ENCODE measurements around the gene CBY3. TPM values are rescaled to one million over a fixed set of nuclear protein-coding genes. Genes with fewer than 3 reads are reported as not detected.
"Not testable (repeated sequence)": the region's sequence is repeated elsewhere in the genome, so short reads cannot be mapped to it uniquely, and the experiment has no call there.

The CBY3 gene
- total RNA-seq, 1 experiment from 2014 or later: not detected

- DNase-seq (ENCODE audit: low read depth, low spot score): no peak
- in situ Hi-C loops (cut with HindIII; ENCODE audit: low pct_unique_long_range_greater_than_20kb, low sequenced_read_pairs): no loop called here
Measured at GRCh38 chr5:179680014-179680779, 637 bp downstream of the CBY3 start.

GRCh38 chr5:179679014-179679674, 1.7 kb downstream of the CBY3 start:
- in situ Hi-C loops (cut with HindIII; ENCODE audit: low pct_unique_long_range_greater_than_20kb, low sequenced_read_pairs): no loop called here
- DNase-seq (ENCODE audit: low read depth, low spot score): no peak

GRCh38 chr5:179678223-179679013, 2.4 kb downstream of the CBY3 start:
- peak; percentile 92 for DNase-seq (ENCODE audit: low read depth, low spot score)
- in situ Hi-C loops (cut with HindIII; ENCODE audit: low pct_unique_long_range_greater_than_20kb, low sequenced_read_pairs): no loop called here

GRCh38 chr5:179668391-179668790, 12.4 kb downstream of the CBY3 start:
- in situ Hi-C loops (cut with HindIII; ENCODE audit: low pct_unique_long_range_greater_than_20kb, low sequenced_read_pairs): no loop called here
- peak; percentile 77 for DNase-seq (ENCODE audit: low read depth, low spot score)

- in situ Hi-C loops (cut with HindIII; ENCODE audit: low pct_unique_long_range_greater_than_20kb, low sequenced_read_pairs): not testable (repeated sequence)
Measured at GRCh38 chr5:179661647-179662046, 19.2 kb downstream of the CBY3 start.

GRCh38 chr5:179658179-179658856, 22.5 kb downstream of the CBY3 start:
- DNase-seq (ENCODE audit: low read depth, low spot score); in situ Hi-C loops (cut with HindIII; ENCODE audit: low pct_unique_long_range_greater_than_20kb, low sequenced_read_pairs): not testable (repeated sequence)

More at GRCh38 chr5:179661647-179662046, 19.2 kb downstream of the CBY3 start:
- not testable (repeated sequence) for DNase-seq (ENCODE audit: low read depth, low spot score)

- in situ Hi-C loops (cut with HindIII; ENCODE audit: low pct_unique_long_range_greater_than_20kb, low sequenced_read_pairs); DNase-seq (ENCODE audit: low read depth, low spot score): not testable (repeated sequence)
Measured at GRCh38 chr5:179657302-179658178, 23.3 kb downstream of the CBY3 start.

GRCh38 chr5:179653135-179653534, 27.7 kb downstream of the CBY3 start:
- DNase-seq (ENCODE audit: low read depth, low spot score); in situ Hi-C loops (cut with HindIII; ENCODE audit: low pct_unique_long_range_greater_than_20kb, low sequenced_read_pairs): not testable (repeated sequence)

GRCh38 chr5:179650245-179650644, 30.6 kb downstream of the CBY3 start:
- in situ Hi-C loops (cut with HindIII; ENCODE audit: low pct_unique_long_range_greater_than_20kb, low sequenced_read_pairs); DNase-seq (ENCODE audit: low read depth, low spot score): not testable (repeated sequence)

GRCh38 chr5:179649166-179649703, 31.6 kb downstream of the CBY3 start:
- in situ Hi-C loops (cut with HindIII; ENCODE audit: low pct_unique_long_range_greater_than_20kb, low sequenced_read_pairs): not testable (repeated sequence)

GRCh38 chr5:179648410-179648809, 32.4 kb downstream of the CBY3 start:
- no peak for DNase-seq (ENCODE audit: low read depth, low spot score)
- in situ Hi-C loops (cut with HindIII; ENCODE audit: low pct_unique_long_range_greater_than_20kb, low sequenced_read_pairs): no loop called here

More at GRCh38 chr5:179649166-179649703, 31.6 kb downstream of the CBY3 start:
- DNase-seq (ENCODE audit: low read depth, low spot score): not testable (repeated sequence)

GRCh38 chr5:179644766-179645165, 36.1 kb downstream of the CBY3 start:
- DNase-seq (ENCODE audit: low read depth, low spot score); in situ Hi-C loops (cut with HindIII; ENCODE audit: low pct_unique_long_range_greater_than_20kb, low sequenced_read_pairs): not testable (repeated sequence)

- in situ Hi-C loops (cut with HindIII; ENCODE audit: low pct_unique_long_range_greater_than_20kb, low sequenced_read_pairs); DNase-seq (ENCODE audit: low read depth, low spot score): not testable (repeated sequence)
Measured at GRCh38 chr5:179643141-179643920, 37.5 kb downstream of the CBY3 start.

GRCh38 chr5:179642626-179643025, 38.2 kb downstream of the CBY3 start:
- in situ Hi-C loops (cut with HindIII; ENCODE audit: low pct_unique_long_range_greater_than_20kb, low sequenced_read_pairs); DNase-seq (ENCODE audit: low read depth, low spot score): not testable (repeated sequence)

GRCh38 chr5:179641745-179642144, 39.1 kb downstream of the CBY3 start:
- DNase-seq (ENCODE audit: low read depth, low spot score); in situ Hi-C loops (cut with HindIII; ENCODE audit: low pct_unique_long_range_greater_than_20kb, low sequenced_read_pairs): not testable (repeated sequence)

- in situ Hi-C loops (cut with HindIII; ENCODE audit: low pct_unique_long_range_greater_than_20kb, low sequenced_read_pairs); DNase-seq (ENCODE audit: low read depth, low spot score): not testable (repeated sequence)
Measured at GRCh38 chr5:179639296-179639695, 41.5 kb downstream of the CBY3 start.
